HG03342 (cell line): Measurements from ENCODE around the gene PRDM15.
"Not testable (repeated sequence)": the region's sequence is repeated elsewhere in the genome, so short reads cannot be mapped to it uniquely, and the experiment has no call there.

ENCODE experiments used
- ATAC-seq: cut with Tn5 transposase; IDR thresholded peaks from one replicate; pipeline ENCODE4 v1.9.1; 2021; ENCODE audit warnings: mild to moderate bottlenecking, moderate library complexity; ENCODE audit not compliant: unreplicated experiment

The PRDM15 gene

GRCh38 chr21:41785262-41785661, 93.9 kb downstream of the PRDM15 start:
- not testable (repeated sequence) for ATAC-seq

- no peak for ATAC-seq
Observed at GRCh38 chr21:41784456-41785102, 94.6 kb downstream of the PRDM15 start.

GRCh38 chr21:41783476-41784180, 95.5 kb downstream of the PRDM15 start:
- ATAC-seq, result no peak

- ATAC-seq, result no peak
Observed at GRCh38 chr21:41781050-41781410, 98.1 kb downstream of the PRDM15 start.

- ATAC-seq, result no peak
Observed at GRCh38 chr21:41780337-41781049, 98.7 kb downstream of the PRDM15 start.

- ATAC-seq, result no peak
Observed at GRCh38 chr21:41779659-41780058, 99.5 kb downstream of the PRDM15 start.

GRCh38 chr21:41778930-41779600, 100.1 kb downstream of the PRDM15 start:
- no peak for ATAC-seq

- ATAC-seq, result no peak
Observed at GRCh38 chr21:41777951-41778815, 101.0 kb downstream of the PRDM15 start.

GRCh38 chr21:41776778-41777177, 102.4 kb downstream of the PRDM15 start:
- ATAC-seq, result no peak

GRCh38 chr21:41775149-41775472, 104.0 kb downstream of the PRDM15 start:
- ATAC-seq, result no peak

- ATAC-seq, result no peak
Observed at GRCh38 chr21:41774467-41775148, 104.5 kb downstream of the PRDM15 start.

GRCh38 chr21:41772351-41773080, 106.6 kb downstream of the PRDM15 start:
- no peak for ATAC-seq

- no peak for ATAC-seq
Observed at GRCh38 chr21:41771625-41771945, 107.6 kb downstream of the PRDM15 start.

GRCh38 chr21:41770901-41771624, 108.1 kb downstream of the PRDM15 start:
- ATAC-seq, result no peak

- no peak for ATAC-seq
Observed at GRCh38 chr21:41769933-41770332, 109.2 kb downstream of the PRDM15 start.

- no peak for ATAC-seq
Observed at GRCh38 chr21:41769521-41769920, 109.6 kb downstream of the PRDM15 start.

- ATAC-seq, result no peak
Observed at GRCh38 chr21:41769111-41769510, 110.0 kb downstream of the PRDM15 start.

- no peak for ATAC-seq
Observed at GRCh38 chr21:41768437-41769042, 110.6 kb downstream of the PRDM15 start.
